ENCODE results near the gene CYGB.
"Not testable (repeated sequence)": the region's sequence is repeated elsewhere in the genome, so short reads cannot be mapped to it uniquely, and the experiment has no call there.

The CYGB gene

GRCh38 chr17:76538281-76538931 lies 897 bp upstream of the CYGB start:
- DNase-seq (ENCODE audit: low spot score) = peak; percentile 25

- peak; percentile 61 for DNase-seq (ENCODE audit: low spot score)
Observed at GRCh38 chr17:76537288-76537577, 276 bp downstream of the CYGB start.

GRCh38 chr17:76536511-76537287 lies 810 bp downstream of the CYGB start:
- no peak for DNase-seq (ENCODE audit: low spot score)

- DNase-seq (ENCODE audit: low spot score) = no peak
Observed at GRCh38 chr17:76535788-76536510, 1.6 kb downstream of the CYGB start.

- no peak for DNase-seq (ENCODE audit: low spot score)
Observed at GRCh38 chr17:76534831-76535732, 2.4 kb downstream of the CYGB start.

- not testable (repeated sequence) for DNase-seq (ENCODE audit: low spot score)
Observed at GRCh38 chr17:76533640-76534359, 3.7 kb downstream of the CYGB start.

- no peak for DNase-seq (ENCODE audit: low spot score)
Observed at GRCh38 chr17:76532072-76532651, 5.3 kb downstream of the CYGB start.

GRCh38 chr17:76531486-76532038 lies 5.9 kb downstream of the CYGB start:
- DNase-seq (ENCODE audit: low spot score) = no peak

GRCh38 chr17:76530811-76531485 lies 6.6 kb downstream of the CYGB start:
- no peak for DNase-seq (ENCODE audit: low spot score)

GRCh38 chr17:76530095-76530723 lies 7.3 kb downstream of the CYGB start:
- DNase-seq (ENCODE audit: low spot score) = no peak

- DNase-seq (ENCODE audit: low spot score) = peak; percentile 84
Observed at GRCh38 chr17:76529224-76530094, 8.1 kb downstream of the CYGB start.

GRCh38 chr17:76528528-76529223 lies 8.8 kb downstream of the CYGB start:
- no peak for DNase-seq (ENCODE audit: low spot score)

- DNase-seq (ENCODE audit: low spot score) = no peak
Observed at GRCh38 chr17:76528156-76528527, 9.4 kb downstream of the CYGB start.

- DNase-seq (ENCODE audit: low spot score) = no peak
Observed at GRCh38 chr17:76527430-76528111, 9.9 kb downstream of the CYGB start.

GRCh38 chr17:76527016-76527415 lies 10.5 kb downstream of the CYGB start:
- not testable (repeated sequence) for DNase-seq (ENCODE audit: low spot score)

GRCh38 chr17:76525513-76525833 lies 12.0 kb downstream of the CYGB start:
- not testable (repeated sequence) for DNase-seq (ENCODE audit: low spot score)

Data from AG08395 (cell line).